ENCODE measurements around the gene ZFPL1.

ZFPL1 gene

GRCh38 chr11:65111159-65111743, 27.2 kb downstream of the ZFPL1 start:
- no peak for TF ChIP-seq CTCF (IDR thresholded peaks at IDR 0.05; ENCODE audit: unreplicated experiment in 3 of 3)
- Mint-ChIP-seq H3K27ac (peak overlapping the region in 1 of 3 experiments; percentile 77), H3K36me3 (ENCODE audit: low read depth) (peaks cover 4% of the 10 kb centered on the region), H3K4me1 (peaks cover 13% of the 10 kb centered on the region), H3K9me3 (no peaks in the 10 kb centered on the region), H3K27me3 (ENCODE audit: low read depth) (no peaks in the 10 kb centered on the region), H3K4me3 (peak overlapping the region; percentile 96 to 99 (median 97))

GRCh38 chr11:65111744-65112545, 27.9 kb downstream of the ZFPL1 start, which contains the start of gene TM7SF2:
TM7SF2 (plus strand) TSS chr11:65111872; CDS start chr11:65112016, 144 bp downstream.
- peaks cover 13% of the 10 kb centered on the region for H3K4me1 Mint-ChIP-seq
- no peaks in the 10 kb centered on the region for H3K9me3 Mint-ChIP-seq
- H3K27me3 Mint-ChIP-seq (ENCODE audit: low read depth): no peaks in the 10 kb centered on the region
- peak within 1 kb of the TSS; percentile 96 to 99 (median 97) for H3K4me3 Mint-ChIP-seq
- H3K27ac Mint-ChIP-seq: peak within 1 kb of the TSS; percentile 77 to 97 (median 91)
- H3K36me3 Mint-ChIP-seq (ENCODE audit: low read depth): no peaks in the 10 kb centered on the region
- TF ChIP-seq CTCF (IDR thresholded peaks at IDR 0.05; ENCODE audit: unreplicated experiment in 3 of 3): no peak

- peaks cover 17% of the 10 kb centered on the region for H3K4me1 Mint-ChIP-seq
- peak overlapping the region; percentile 90 to 99 (median 97) for H3K4me3 Mint-ChIP-seq
- no peaks in the 10 kb centered on the region for H3K27me3 Mint-ChIP-seq (ENCODE audit: low read depth)
- H3K27ac Mint-ChIP-seq: peak overlapping the region; percentile 91 to 97 (median 91)
- H3K36me3 Mint-ChIP-seq (ENCODE audit: low read depth): peaks cover under 1% of the 10 kb centered on the region
- H3K9me3 Mint-ChIP-seq: no peaks in the 10 kb centered on the region
- peak; percentile 80 to 94 (median 87) for TF ChIP-seq CTCF (IDR thresholded peaks at IDR 0.05; ENCODE audit: unreplicated experiment in 3 of 3)
Measured at GRCh38 chr11:65112546-65113360, 28.7 kb downstream of the ZFPL1 start.

GRCh38 chr11:65113361-65113756, 29.3 kb downstream of the ZFPL1 start:
- TF ChIP-seq CTCF (IDR thresholded peaks at IDR 0.05; ENCODE audit: unreplicated experiment in 3 of 3): no peak
- Mint-ChIP-seq H3K27me3 (ENCODE audit: low read depth) (no peaks in the 10 kb centered on the region), H3K9me3 (no peaks in the 10 kb centered on the region), H3K4me1 (peaks cover 20% of the 10 kb centered on the region), H3K36me3 (ENCODE audit: low read depth) (peaks cover 4% of the 10 kb centered on the region), H3K4me3 (peak overlapping the region; percentile 90 to 99 (median 97)), H3K27ac (peak overlapping the region; percentile 91 to 97 (median 91))

GRCh38 chr11:65113839-65114238, 29.8 kb downstream of the ZFPL1 start:
- TF ChIP-seq CTCF (IDR thresholded peaks at IDR 0.05; ENCODE audit: unreplicated experiment in 3 of 3): no peak
- peak overlapping the region; percentile 91 to 97 (median 91) for H3K27ac Mint-ChIP-seq

More at GRCh38 chr11:65113839-65114238, 29.8 kb downstream of the ZFPL1 start:
- Mint-ChIP-seq H3K36me3 (ENCODE audit: low read depth) (peaks cover 9% of the 10 kb centered on the region), H3K4me1 (peaks cover 20% of the 10 kb centered on the region), H3K4me3 (peak overlapping the region; percentile 90 to 99 (median 97)), H3K9me3 (no peaks in the 10 kb centered on the region), H3K27me3 (ENCODE audit: low read depth) (no peaks in the 10 kb centered on the region)

All from nephron (organoid).